Transverse colon (tissue), 4 donors: ENCODE measurements around the gene AGTRAP. TPM values are rescaled to one million over a fixed set of nuclear protein-coding genes. Genes with fewer than 3 reads are reported as not detected.

Experiments used
- DNase-seq: peaks from one replicate; pipeline ENCODE4 v3.0.0-alpha.2; 2019
- H3K27ac ChIP-seq, 4 donors: fragments of 200-600 bp; sonication (generic); 2 replicates each; pipeline ENCODE4 v1.5.1; 2016 to 2018; ENCODE audit warnings: inconsistent platforms in 4 of 4
- H3K27me3 ChIP-seq: fragments of 200-600 bp; sonication (generic); 2 replicates; pipeline ENCODE4 v1.5.1; 2017; ENCODE audit warnings: inconsistent platforms
- H3K36me3 ChIP-seq, 4 donors: fragments of 200-600 bp; sonication (generic); 2 replicates each; pipeline ENCODE4 v1.5.1; 2017 to 2019; ENCODE audit warnings: inconsistent platforms in 4 of 4
- H3K4me1 ChIP-seq, 4 donors: fragments of 200-600 bp; sonication (generic); 2 replicates each; pipeline ENCODE4 v1.5.1; 2017 to 2020; ENCODE audit warnings: inconsistent platforms in 4 of 4
- H3K4me3 ChIP-seq, 4 donors: fragments of 200-600 bp; sonication (generic); 1 replicate in 1 of 4; 2 replicates in 3 of 4; pipeline versions ENCODE4 v1.5.1 to v1.6.1; 2017 to 2019; ENCODE audit warnings: inconsistent platforms in 4 of 4
- H3K9me3 ChIP-seq, 2 donors: fragments of 200-600 bp; sonication (generic); 2 replicates each; pipeline ENCODE4 v1.5.1; 2017 to 2019; ENCODE audit warnings: inconsistent platforms in 2 of 2
- CTCF ChIP-seq, 5 experiments: fragments of 200-600 bp in 3 of 5; fragments of 450-650 bp in 2 of 5; sonication (generic) in 3 of 5; IDR thresholded peaks; 1 replicate in 2 of 5; 2 replicates in 3 of 5; pipeline ENCODE4 v1.5.1; 2016 to 2017; ENCODE audit warnings: antibody characterized with exemption in 5 of 5, inconsistent platforms in 3 of 5, mild to moderate bottlenecking in 2 of 5, moderate library complexity in 1 of 5
- EP300 ChIP-seq: sonication (generic); formaldehyde crosslinking; IDR thresholded peaks from one replicate; pipeline ENCODE4 v1.6.1; 2017; ENCODE audit warnings: antibody characterized with exemption, low read depth
- POLR2A ChIP-seq: fragments of 450-650 bp; IDR thresholded peaks from one replicate; pipeline ENCODE4 v1.6.1; 2016; ENCODE audit warnings: antibody characterized with exemption, mild to moderate bottlenecking, moderate library complexity
- POLR2AphosphoS5 ChIP-seq, 3 donors: sonication (generic); formaldehyde crosslinking; IDR thresholded peaks; one replicate each; pipeline ENCODE4 v1.6.1; 2016; ENCODE audit warnings: antibody characterized with exemption in 3 of 3
- WGBS, 2 donors: methylation state at CpG; one replicate each; pipeline ENCODE4 v1.1.5; 2018; ENCODE audit warnings: low coverage in 1 of 2; 5-methylcytosine and 5-hydroxymethylcytosine counted together
- in situ Hi-C, 4 donors: fragments of 200-750 bp; cut with MboI; loops; one replicate each; pipeline versions ENCODE4 v1.15.0 to v1.15.1; 2017; ENCODE audit warnings: low sequenced_read_pairs in 3 of 4, low pct_ligation_motif_present in 1 of 4, low pct_unique_long_range_greater_than_20kb in 1 of 4
- intact Hi-C: fragments of 100-400 bp; cut with DNase I; formaldehyde crosslinking; loops from one replicate; pipeline ENCODE4 v1.15.1; 2023; ENCODE audit warnings: low total_unique reads
- total RNA-seq, 4 donors: library from RNA; depleted of rRNA; stranded (reverse); fragments of >200 nt; gene quantifications; one replicate each; pipeline ENCODE4 v1.1.0, GENCODE V29; 2016

The AGTRAP gene
- total RNA-seq, 4 donors from 2014 or later = 1.2 to 27.0 (median 22.7) TPM

- H3K27ac ChIP-seq = no peak within 1 kb of the TSS
- H3K4me1 ChIP-seq = peaks cover 4 to 21% (median 17%) of the 10 kb centered on the region in 4 donors
- 1% methylated on average over 21 of the region's 78 CpGs; no CpG with 5 or more reads in 1 of the 2 donors for WGBS, 2 donors
- no peak for DNase-seq
- TF ChIP-seq EP300 (no peak), POLR2A (no peak), POLR2AphosphoS5 (IDR thresholded peaks at IDR 0.05) (no peak), CTCF (IDR thresholded peaks at IDR 0.05) (no peak)
- intact Hi-C loops (no loop called here), in situ Hi-C loops (no loop called here)
- H3K36me3 ChIP-seq = no peaks in the 10 kb centered on the region
- no peaks in the 10 kb centered on the region for H3K9me3 ChIP-seq
- peak within 1 kb of the TSS in 2 of 4 donors; percentile 12 to 39 for H3K4me3 ChIP-seq
- H3K27me3 ChIP-seq = peaks cover 78% of the 10 kb centered on the region
Measured at GRCh38 chr1:11691302-11691914, 44.5 kb upstream of the AGTRAP start, which contains the start of gene DRAXIN. DRAXIN (plus strand) TSS chr1:11691710; CDS start chr1:11706259, 14,549 bp downstream.

- Histone ChIP-seq H3K27ac (no peak overlapping the region), H3K9me3 (no peaks in the 10 kb centered on the region), H3K36me3 (no peaks in the 10 kb centered on the region), H3K4me1 (peaks cover 4 to 21% (median 17%) of the 10 kb centered on the region in 4 donors), H3K27me3 (peaks cover 75% of the 10 kb centered on the region), H3K4me3 (peak overlapping the region in 2 of 4 donors; percentile 12 to 39)
- 0 to 19% methylated on average over 4 to 54 of the region's 64 CpGs for WGBS, 2 donors
- TF ChIP-seq POLR2AphosphoS5 (IDR thresholded peaks at IDR 0.05) (no peak), CTCF (IDR thresholded peaks at IDR 0.05) (no peak), POLR2A (no peak), EP300 (no peak)
- in situ Hi-C loops = no loop called here
- no peak for DNase-seq
- intact Hi-C loops = no loop called here
Measured at GRCh38 chr1:11691928-11692711, 43.8 kb upstream of the AGTRAP start.

GRCh38 chr1:11693024-11693590 lies 42.8 kb upstream of the AGTRAP start:
- H3K27me3 ChIP-seq = peaks cover 72% of the 10 kb centered on the region
- in situ Hi-C loops = no loop called here

More at GRCh38 chr1:11693024-11693590, 42.8 kb upstream of the AGTRAP start:
- intact Hi-C loops = no loop called here
- WGBS, 2 donors = 0 to 10% methylated on average over 2 to 6 of the region's 6 CpGs
- Histone ChIP-seq H3K9me3 (no peaks in the 10 kb centered on the region), H3K4me1 (peaks cover 4 to 21% (median 17%) of the 10 kb centered on the region in 4 donors), H3K4me3 (no peak overlapping the region), H3K27ac (no peak overlapping the region), H3K36me3 (no peaks in the 10 kb centered on the region)
- no peak for TF ChIP-seq EP300
- TF ChIP-seq POLR2AphosphoS5 (IDR thresholded peaks at IDR 0.05) = no peak
- no peak for TF ChIP-seq CTCF (IDR thresholded peaks at IDR 0.05)
- no peak for TF ChIP-seq POLR2A
- peak; percentile 19 for DNase-seq
